Activated CD8-positive, alpha-beta memory T cell treated with anti-CD3 and anti-CD28 coated beads, Interleukin-2, amount 50 U/mL, for 24 hours (primary cell): ENCODE results near the gene RNF181.
A peak's percentile ranks its signal among the peaks of the same experiment; 100 is the strongest.
"Not testable (repeated sequence)": the region's sequence is repeated elsewhere in the genome, so short reads cannot be mapped to it uniquely, and the experiment has no call there.

ENCODE experiments used
- DNase-seq: peaks from one replicate; pipeline ENCODE4 v3.0.0-alpha.2; 2020; ENCODE audit errors: extremely low read depth

RNF181 gene

GRCh38 chr2:85595301-85596025 is at the start of gene RNF181:
Gene RNF181 (plus strand): TSS chr2:85595745. CDS start chr2:85595764, 19 bp downstream.
- peak; percentile 84 for DNase-seq

DNA sequence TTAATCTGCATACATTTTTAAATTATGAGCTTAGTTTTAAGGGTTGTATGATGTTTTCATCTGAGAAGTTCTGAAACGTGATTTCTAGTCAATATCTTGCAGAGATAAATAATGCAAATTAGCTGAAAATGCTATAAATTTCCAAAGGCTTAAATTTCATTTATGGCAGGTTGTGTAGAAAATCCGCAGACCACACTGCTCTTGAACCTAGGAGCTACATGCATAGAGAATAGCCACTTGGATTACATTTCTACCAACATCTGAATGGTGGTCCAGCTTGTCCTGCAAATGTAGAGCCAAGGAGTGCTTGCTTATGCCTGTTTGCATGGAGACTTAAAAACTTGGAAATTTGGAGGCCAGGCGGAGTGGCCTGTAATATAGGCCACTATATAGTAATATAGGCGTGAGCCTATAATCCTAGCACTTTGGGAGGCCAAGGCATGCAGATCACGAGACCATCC is 49.7 kb upstream of the RNF181 start:
- DNase-seq, result no peak

DNA sequence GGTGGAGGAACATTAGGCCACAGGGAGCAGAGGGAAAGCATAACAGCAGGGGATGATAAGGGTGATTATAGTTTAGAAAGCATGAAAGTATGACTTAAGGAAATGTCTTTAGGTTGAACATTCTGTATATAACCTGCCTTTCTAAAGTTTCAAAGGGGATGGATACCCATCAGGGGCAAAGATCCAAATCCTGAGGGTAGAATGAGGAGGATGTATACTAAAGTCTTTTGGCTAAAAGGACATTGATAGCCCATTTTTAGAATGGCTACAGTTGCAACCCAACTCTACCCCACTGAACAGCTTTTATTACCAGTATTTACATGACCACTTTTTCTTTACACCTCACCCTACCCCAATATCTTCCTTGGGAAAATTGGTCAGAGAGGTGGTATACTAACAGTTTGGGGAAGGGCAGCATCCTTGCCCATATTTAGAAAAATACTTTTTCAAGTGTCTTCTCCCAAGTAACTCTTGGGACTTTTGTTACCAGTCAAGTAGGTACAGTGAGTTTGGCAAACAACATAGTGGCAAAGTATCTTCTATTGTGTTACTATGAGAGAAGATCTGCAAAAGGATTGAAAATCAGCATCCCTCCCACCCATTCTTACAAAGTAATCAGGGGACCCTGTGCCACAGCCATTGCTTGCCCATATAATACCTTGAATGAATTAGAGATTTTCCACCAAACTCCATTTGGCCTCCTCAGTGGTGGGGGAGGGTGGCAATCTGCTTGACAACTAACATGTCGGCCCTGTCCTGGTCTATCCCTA is 48.3 kb upstream of the RNF181 start:
- DNase-seq, result no peak

GRCh38 chr2:85547859-85548607 is 47.5 kb upstream of the RNF181 start:
- DNase-seq, result no peak

GRCh38 chr2:85548608-85548900 is 47.0 kb upstream of the RNF181 start:
- DNase-seq, result no peak

GRCh38 chr2:85549095-85549494 is 46.5 kb upstream of the RNF181 start:
- DNase-seq, result no peak

DNA sequence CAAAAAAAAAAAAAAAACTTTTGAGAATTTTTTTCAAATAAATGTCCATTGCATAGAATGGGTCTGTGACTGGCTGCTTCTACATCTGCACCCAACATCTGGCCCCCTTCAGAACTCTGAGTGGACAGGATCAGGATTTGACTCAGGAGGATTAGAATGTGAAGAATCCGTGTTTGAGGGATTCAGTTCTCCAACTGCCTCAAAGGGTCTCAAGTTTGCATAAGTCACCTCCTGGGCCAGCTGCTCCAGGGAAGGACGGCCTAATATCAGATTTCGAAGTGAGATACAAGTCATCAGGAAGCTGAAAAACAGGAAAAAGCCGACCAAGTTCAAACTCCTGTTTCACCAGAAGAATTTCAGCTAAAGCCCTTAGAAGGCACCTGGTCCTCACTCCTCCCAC is 45.7 kb upstream of the RNF181 start:
- DNase-seq, result no peak

DNA sequence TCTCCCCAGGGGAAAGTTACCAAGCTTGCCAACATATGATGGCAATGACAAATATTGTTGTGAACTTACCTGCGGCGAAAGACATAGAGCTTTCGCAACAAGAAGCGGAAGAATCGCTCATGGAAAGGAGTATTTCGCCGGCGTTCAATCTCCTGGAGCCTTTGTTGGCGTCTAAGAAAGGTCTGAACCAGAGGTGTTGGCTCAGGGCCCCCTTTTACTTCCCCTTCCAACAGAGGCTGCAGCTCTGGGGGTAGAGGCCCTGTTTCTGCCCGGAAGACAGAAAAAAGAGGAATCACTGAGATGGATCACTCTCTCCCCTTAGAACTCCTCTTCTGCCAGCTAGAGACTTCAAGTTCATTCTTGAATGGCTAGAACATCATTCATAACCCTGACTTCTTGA is 45.1 kb upstream of the RNF181 start:
- DNase-seq, result no peak

DNA sequence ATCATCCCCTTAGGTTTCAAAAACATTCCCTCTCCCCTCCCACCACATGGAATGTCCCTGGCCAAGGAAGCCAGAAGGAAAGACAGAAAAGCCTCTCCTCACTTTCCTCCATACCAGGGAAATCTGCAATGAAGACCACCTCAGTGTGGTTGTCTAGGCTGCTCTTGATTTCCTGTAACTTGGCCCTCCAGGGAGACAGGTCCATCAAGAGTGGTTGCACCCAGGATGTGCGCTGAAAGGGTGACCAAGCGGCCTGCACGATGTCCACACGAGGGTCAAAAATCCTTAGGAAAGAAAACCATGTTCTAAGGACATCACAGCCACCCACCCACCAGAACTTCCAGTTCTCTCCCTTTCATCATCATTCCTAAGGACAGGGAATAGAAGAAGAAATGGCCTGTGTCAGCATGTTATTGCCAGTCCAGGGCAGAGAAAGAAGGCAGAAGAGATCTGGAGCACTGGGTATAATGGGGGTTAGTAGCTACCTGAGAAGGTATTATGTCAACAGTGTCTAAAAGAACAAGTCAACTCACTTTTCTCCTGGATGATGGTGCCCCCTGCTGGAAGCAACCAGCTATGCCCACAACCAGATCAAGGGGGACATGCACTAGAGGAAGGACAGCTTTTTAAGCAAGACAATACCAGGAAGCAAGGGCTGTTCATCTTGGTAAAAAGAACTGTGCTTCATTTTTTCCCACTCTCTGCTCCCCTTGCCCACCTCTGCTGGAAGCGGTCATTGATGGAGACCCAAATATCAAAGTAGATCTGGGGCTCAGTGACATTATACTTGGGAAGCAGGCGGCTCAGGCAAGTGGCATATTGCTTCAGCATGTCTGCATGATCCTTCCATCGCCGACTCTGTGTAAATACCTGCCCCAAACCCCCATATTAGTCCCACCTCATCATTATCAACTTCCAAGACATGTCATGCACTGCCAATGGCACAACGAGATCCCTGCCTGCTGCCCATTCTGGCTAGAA is 43.6 kb upstream of the RNF181 start:
- DNase-seq, result peak; percentile 66

- no peak for DNase-seq
Observed at GRCh38 chr2:85553184-85553583, 42.4 kb upstream of the RNF181 start.

- DNase-seq, result no peak
Observed at GRCh38 chr2:85554980-85555612, 40.4 kb upstream of the RNF181 start.

DNA sequence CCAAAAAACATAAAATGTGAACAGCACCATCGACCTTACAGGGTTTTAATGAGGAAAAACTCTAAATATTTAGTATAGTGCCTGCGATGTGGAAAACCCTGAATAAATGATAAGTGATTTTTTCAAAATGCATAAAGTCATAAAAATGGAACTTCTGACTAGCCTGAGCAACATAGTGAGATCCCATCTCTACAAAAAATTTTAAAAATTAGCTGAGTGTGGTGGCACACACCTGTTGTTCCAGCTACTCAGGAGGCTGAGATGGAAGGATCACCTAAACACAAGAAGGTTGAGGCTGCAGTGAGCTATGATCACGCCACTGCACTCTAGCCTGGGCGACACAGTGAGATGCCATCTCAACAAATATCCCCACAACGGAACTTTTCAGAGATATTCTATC is 38.4 kb upstream of the RNF181 start:
- no peak for DNase-seq

DNA sequence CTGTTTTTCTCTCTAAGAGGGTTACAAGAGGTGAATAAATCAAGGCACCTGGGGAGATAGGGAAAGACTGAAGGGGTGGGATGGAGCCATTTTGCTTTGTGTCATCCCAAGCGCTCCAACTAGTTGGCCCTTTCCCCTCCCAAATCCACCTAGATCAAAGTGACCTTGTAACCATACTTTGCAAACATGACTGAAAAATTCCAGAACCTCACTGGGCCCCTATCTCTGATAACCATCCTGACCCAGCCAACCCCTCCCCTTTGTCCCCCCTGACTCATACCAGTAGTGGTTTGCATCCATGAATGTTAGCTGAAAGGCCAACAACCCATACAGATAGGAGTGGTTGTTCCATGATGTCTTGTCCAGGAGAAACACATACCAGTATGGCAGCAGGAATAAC is 37.4 kb upstream of the RNF181 start:
- DNase-seq, result no peak

- DNase-seq, result not testable (repeated sequence)
Observed at GRCh38 chr2:85560403-85560726, 35.2 kb upstream of the RNF181 start.

GRCh38 chr2:85560812-85561279 is 34.7 kb upstream of the RNF181 start:
- DNase-seq, result no peak

DNA sequence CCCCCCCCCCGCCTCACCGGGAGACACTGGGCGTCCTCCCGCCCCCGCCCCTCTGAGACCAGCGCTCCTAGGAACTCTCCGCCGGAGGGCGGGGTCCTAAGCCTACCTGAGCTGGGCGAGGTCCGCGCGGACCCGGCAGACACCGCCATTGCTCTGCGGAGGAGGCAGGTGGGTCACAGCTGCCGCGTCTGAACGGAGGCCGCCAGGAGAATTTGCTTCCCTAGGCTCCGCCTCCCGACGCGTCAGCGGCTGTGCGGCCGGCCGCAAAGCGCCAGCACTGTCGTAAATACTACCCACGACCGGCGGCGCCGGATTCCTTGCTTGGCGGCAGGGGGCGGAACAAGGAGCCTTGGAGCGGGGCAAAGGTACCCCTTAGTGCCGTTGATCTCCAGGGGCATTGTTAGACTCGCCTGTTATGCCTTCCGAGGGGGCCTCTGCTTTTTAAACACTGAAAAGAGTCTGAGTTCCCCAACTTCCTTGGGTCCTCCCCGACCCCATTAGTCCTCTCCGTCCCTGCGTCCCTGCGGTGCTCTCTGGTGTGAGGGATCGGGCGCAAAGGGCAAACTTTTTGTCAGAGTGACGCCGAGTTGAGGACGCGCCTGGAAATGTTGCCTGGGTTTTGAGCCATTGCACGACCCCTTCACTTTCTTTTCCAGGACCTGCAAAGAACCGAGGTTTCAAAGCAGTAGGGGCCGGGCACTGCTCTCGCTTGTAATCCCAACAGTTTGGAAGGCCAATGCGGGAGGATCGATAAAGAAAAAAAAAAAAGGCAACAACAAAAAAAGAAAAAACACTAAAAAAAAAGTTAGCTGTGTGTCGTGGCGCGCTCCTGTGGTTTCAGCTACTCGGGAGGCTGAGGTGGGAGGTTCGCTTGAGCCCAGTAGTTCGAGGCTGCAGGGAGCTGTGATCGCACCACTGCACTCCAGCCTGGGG is 34.0 kb upstream of the RNF181 start, which contains the start of gene GGCX:
TSS of gene GGCX (minus strand) at position 214 of the 933 bp plus-strand sequence. CDS start at position 149, 65 bp downstream.
- DNase-seq, result peak; percentile 88

- no peak for DNase-seq
Observed at GRCh38 chr2:85564144-85564563, 31.4 kb upstream of the RNF181 start.

DNA sequence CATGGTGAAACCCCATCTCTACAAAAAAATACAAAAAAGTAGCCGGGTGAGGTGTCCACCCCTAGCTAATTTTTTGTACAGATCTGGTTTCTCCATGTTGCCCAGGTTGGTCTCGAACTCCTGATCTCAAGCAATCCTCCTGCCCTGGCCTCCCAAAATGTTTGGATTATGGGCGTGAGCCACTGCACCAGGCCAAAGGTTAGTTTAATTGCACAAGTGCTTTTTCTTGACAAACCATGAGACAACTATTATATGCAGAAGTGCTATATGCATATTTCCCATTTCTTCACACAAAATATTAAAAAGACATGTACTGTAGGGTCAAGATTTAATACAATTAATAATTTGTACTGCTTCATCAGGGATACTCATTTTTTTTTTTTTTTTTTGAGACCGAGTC is 29.3 kb upstream of the RNF181 start:
- no peak for DNase-seq

DNA sequence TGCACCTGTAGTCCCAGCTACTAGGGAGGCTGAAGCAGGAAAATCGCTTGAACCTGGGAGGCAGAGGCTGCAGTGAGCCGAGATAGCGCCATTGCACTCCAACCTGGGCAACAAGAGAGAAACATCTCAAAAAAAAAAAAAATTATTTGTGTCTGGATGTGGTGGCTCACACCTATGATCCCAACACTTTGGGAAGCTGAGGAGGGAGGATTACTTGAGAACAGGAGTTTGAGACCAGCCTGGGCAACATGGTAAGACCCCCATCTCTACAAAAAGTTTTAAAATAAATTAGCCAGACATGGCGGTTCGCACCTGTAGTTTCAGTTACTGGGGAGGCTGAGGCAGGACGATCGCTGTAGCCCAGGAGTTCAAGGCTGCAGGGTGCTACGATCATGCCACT is 19.8 kb upstream of the RNF181 start:
- no peak for DNase-seq

GRCh38 chr2:85577063-85577385 is 18.5 kb upstream of the RNF181 start:
- no peak for DNase-seq
